IMR-90 (cell line): ENCODE results near the gene PSMB2. TPM values are rescaled to one million over a fixed set of nuclear protein-coding genes. Genes with fewer than 3 reads are reported as not detected.

Experiments used
- ATAC-seq: fragments of 200-7000 bp; cut with Tn5 transposase; 2 replicates; pipeline ENCODE4 v1.9.1; 2020; ENCODE audit warnings: low read depth, mild to moderate bottlenecking, moderate library complexity
- BruUV-seq: library from RNA; stranded (reverse); fragments of 400-500 nt; replicated peaks from 2 replicates; lab custom pipeline; 2021; lab: Mats Ljungman, UMichigan
- CTCF ChIA-PET: fragments of 300-600 bp; formaldehyde crosslinking; extraction: SDS; loops from one replicate; lab custom pipeline; 2021; ENCODE audit warnings: antibody characterized with exemption; lab: Yijun Ruan, JAX
- POLR2A ChIA-PET: fragments of 300-600 bp; sonication (Branson Sonifier 250); formaldehyde crosslinking; loops from one replicate; lab custom pipeline; 2022; ENCODE audit warnings: antibody characterized with exemption; ENCODE audit not compliant: unreplicated experiment; lab: Charles Lee
- DNase-seq: peaks from one replicate; pipeline ENCODE4 v3.0.0; 2013
- H2AFZ ChIP-seq: replicated peaks from 2 replicates; pipeline ENCODE3; 2013; ENCODE audit warnings: low read length, mild to moderate bottlenecking; ENCODE audit not compliant: poor library complexity
- H2AK5ac ChIP-seq: 2 replicates; pipeline ENCODE4 v1.6.1; 2013; ENCODE audit warnings: low read depth, low read length, inconsistent platforms
- H2AK9ac ChIP-seq: replicated peaks from 2 replicates; pipeline ENCODE3; 2013; ENCODE audit warnings: mild to moderate bottlenecking, low read depth, low read length, moderate library complexity; ENCODE audit not compliant: poor library complexity
- H2BK120ac ChIP-seq: 2 replicates; pipeline ENCODE4 v1.6.1; 2013; ENCODE audit warnings: low read depth, low read length, inconsistent platforms
- H2BK15ac ChIP-seq: 3 replicates; pipeline ENCODE4 v1.6.1; 2013; ENCODE audit warnings: low read depth, low read length, inconsistent platforms
- H2BK20ac ChIP-seq: 2 replicates; pipeline ENCODE4 v1.6.1; 2013; ENCODE audit warnings: low read depth, mild to moderate bottlenecking, inconsistent platforms, low read length, moderate library complexity
- H2BK5ac ChIP-seq: 2 replicates; pipeline ENCODE4 v1.6.1; 2013; ENCODE audit warnings: mild to moderate bottlenecking, low read depth, low read length, inconsistent platforms; ENCODE audit not compliant: poor library complexity, severe bottlenecking
- H3K14ac ChIP-seq: replicated peaks from 2 replicates; pipeline ENCODE4 v1.6.1; 2013; ENCODE audit warnings: low read depth, low read length, inconsistent platforms
- H3K18ac ChIP-seq: 2 replicates; pipeline ENCODE4 v1.6.1; 2013; ENCODE audit warnings: low read depth, low read length, control low read depth
- H3K23ac ChIP-seq: 2 replicates; pipeline ENCODE4 v1.6.1; 2013; ENCODE audit warnings: low read depth, low read length, inconsistent platforms
- H3K27ac ChIP-seq: 2 replicates; pipeline ENCODE4 v1.5.1; 2013; ENCODE audit warnings: mild to moderate bottlenecking, control low read depth, low read length; ENCODE audit not compliant: insufficient read depth
- H3K27me3 ChIP-seq: 2 replicates; pipeline ENCODE4 v1.6.1; 2013; ENCODE audit warnings: low read length; ENCODE audit not compliant: control insufficient read depth, insufficient read depth
- H3K36me3 ChIP-seq: 2 replicates; pipeline ENCODE4 v1.6.1; 2013; ENCODE audit warnings: low read length, mixed read lengths; ENCODE audit not compliant: control insufficient read depth, insufficient read depth
- H3K4ac ChIP-seq: 2 replicates; pipeline ENCODE4 v1.6.1; 2013; ENCODE audit warnings: low read depth, low read length, inconsistent platforms
- H3K4me1 ChIP-seq: 2 replicates; pipeline ENCODE4 v1.6.1; 2013; ENCODE audit warnings: low read length, mixed read lengths; ENCODE audit not compliant: control insufficient read depth, insufficient read depth
- H3K4me2 ChIP-seq: 2 replicates; pipeline ENCODE4 v1.6.1; 2013; ENCODE audit warnings: low read depth, mild to moderate bottlenecking, control low read depth, low read length, moderate library complexity
- H3K4me3 ChIP-seq: 2 replicates; pipeline ENCODE4 v1.5.1; 2013; ENCODE audit warnings: low read depth, mild to moderate bottlenecking, control low read depth, low read length, moderate library complexity; ENCODE audit not compliant: insufficient read depth
- H3K56ac ChIP-seq: 2 replicates; pipeline ENCODE4 v1.6.1; 2013; ENCODE audit warnings: low read length, inconsistent platforms; ENCODE audit not compliant: insufficient read depth; ENCODE audit errors: extremely low read depth
- H3K79me1 ChIP-seq, 2 experiments: 2 replicates each; pipeline ENCODE4 v1.6.1; 2013; ENCODE audit warnings: low read length in 2 of 2, inconsistent platforms in 1 of 2, low read depth in 1 of 2
- H3K9ac ChIP-seq: 2 replicates; pipeline ENCODE4 v1.6.1; 2013; ENCODE audit warnings: low read depth, low read length, control low read depth
- H3K9me1 ChIP-seq: 2 replicates; pipeline ENCODE4 v1.6.1; 2013; ENCODE audit warnings: low read length, inconsistent platforms; ENCODE audit not compliant: insufficient read depth
- H3K9me3 ChIP-seq: 2 replicates; pipeline ENCODE4 v1.6.1; 2013; ENCODE audit warnings: low read length; ENCODE audit not compliant: control insufficient read depth, insufficient read depth
- H4K20me1 ChIP-seq: 2 replicates; pipeline ENCODE4 v1.6.1; 2013; ENCODE audit warnings: low read length, inconsistent platforms; ENCODE audit not compliant: insufficient read depth
- H4K5ac ChIP-seq: 2 replicates; pipeline ENCODE4 v1.6.1; 2013; ENCODE audit warnings: mild to moderate bottlenecking, low read depth, low read length, control low read depth
- H4K8ac ChIP-seq, 2 experiments: 2 replicates each; pipeline ENCODE4 v1.6.1; 2013; ENCODE audit warnings: low read depth in 2 of 2, low read length in 2 of 2, control low read depth in 1 of 2, inconsistent platforms in 1 of 2
- H4K91ac ChIP-seq: 2 replicates; pipeline ENCODE4 v1.6.1; 2013; ENCODE audit warnings: low read depth, low read length, inconsistent platforms; ENCODE audit not compliant: insufficient read depth
- POLR2A ChIP-seq: IDR thresholded peaks from 2 replicates; pipeline ENCODE4 v1.6.1; 2012; ENCODE audit warnings: mild to moderate bottlenecking, low read depth, low read length
- RCOR1 ChIP-seq: IDR thresholded peaks from 2 replicates; pipeline ENCODE4 v1.6.1; 2012; ENCODE audit warnings: mild to moderate bottlenecking, low read length, improper control_type of control experiment; ENCODE audit not compliant: insufficient replicate concordance
- WGBS, 2 experiments: methylation state at CpG; one replicate each; pipeline versions ENCODE4 v1.1.5 to v1.1.7; 2013; ENCODE audit warnings: missing lambda C conversion rate in 2 of 2; ENCODE audit not compliant: insufficient read length in 1 of 2; ENCODE audit errors: extremely low coverage in 2 of 2; 5-methylcytosine and 5-hydroxymethylcytosine counted together
- dilution Hi-C: fragments of 300-500 bp; cut with HindIII; formaldehyde crosslinking; loops from one replicate; pipeline ENCODE4 v1.14.3; 2018; ENCODE audit warnings: low sequenced_read_pairs; ENCODE audit not compliant: unreplicated experiment
- in situ Hi-C: fragments of 300-500 bp; cut with MboI; formaldehyde crosslinking; loops from 3 replicates; pipeline ENCODE4 v1.14.3; 2019; ENCODE audit warnings: low sequenced_read_pairs, inconsistent platforms, mixed read lengths
- intact Hi-C: fragments of 100-400 bp; cut with micrococcal nuclease; formaldehyde crosslinking; loops from 2 replicates; pipeline ENCODE4 v1.10.0; 2022
- polyA plus RNA-seq, 3 experiments: library from polyadenylated mRNA; depleted of rRNA; stranded (reverse); fragments of >200 nt; gene quantifications; 2 replicates each; pipeline ENCODE4 v1.2.3, GENCODE V29; 2012; ENCODE audit warnings: low replicate concordance in 1 of 3
- total RNA-seq: library from RNA; depleted of rRNA; stranded (reverse); fragments of >200 nt; gene quantifications from 2 replicates; pipeline ENCODE4 v1.2.3, GENCODE V29; 2012

PSMB2 gene
- total and polyA plus RNA-seq, 2 of the 4 experiments (the other 2 are of a cell fraction), result 23.8 to 86.2 TPM

- H2AFZ ChIP-seq, result no peak overlapping the region
- H3K14ac ChIP-seq, result no peak overlapping the region
- ChIA-PET CTCF (no interaction called here), POLR2A (no interaction called here)
- H3K4me1 ChIP-seq, result no peaks in the 10 kb centered on the region
- H4K20me1 ChIP-seq, result no peaks in the 10 kb centered on the region; the same call in 1 of the 2 replicates
- H3K36me3 ChIP-seq, result peaks cover 24% of the 10 kb centered on the region
- H2AK5ac ChIP-seq, result no peak overlapping the region
- WGBS, 2 experiments, result 100% methylated on average over 1 of the region's 2 CpGs; no CpG with 5 or more reads in 1 of the 2 experiments
- no peak overlapping the region for H3K9ac ChIP-seq
- no peak overlapping the region for H3K4ac ChIP-seq
- TF ChIP-seq POLR2A (no peak), RCOR1 (no peak)
- no peak overlapping the region for H4K91ac ChIP-seq
- H3K27ac ChIP-seq, result no peak overlapping the region
- H2BK20ac ChIP-seq, result no peak overlapping the region
- no peak overlapping the region for H2AK9ac ChIP-seq
- H3K4me3 ChIP-seq, result no peak overlapping the region
- H3K9me1 ChIP-seq, result peaks cover 10% of the 10 kb centered on the region
- H4K8ac ChIP-seq, result no peak overlapping the region
- dilution Hi-C loops (no loop called here), intact Hi-C loops (no loop called here), in situ Hi-C loops (no loop called here)
- no peak overlapping the region for H4K5ac ChIP-seq
- H2BK5ac ChIP-seq, result no peak overlapping the region
- H2BK120ac ChIP-seq, result no peak overlapping the region
- H3K56ac ChIP-seq, result no peak overlapping the region
- no TSS peak for BruUV-seq
- DNase-seq (no peak), ATAC-seq (no peak)
- H3K27me3 ChIP-seq, result no peaks in the 10 kb centered on the region
- H3K18ac ChIP-seq, result no peak overlapping the region
- H3K79me1 ChIP-seq, result peaks cover 6% of the 10 kb centered on the region in 2 experiments; a peak in 2 of 4 replicates
- no peak overlapping the region for H2BK15ac ChIP-seq
- no peak overlapping the region for H3K4me2 ChIP-seq
- H3K23ac ChIP-seq, result no peak overlapping the region
- H3K9me3 ChIP-seq, result no peaks in the 10 kb centered on the region
Observed at GRCh38 chr1:35598895-35599294, 42.4 kb downstream of the PSMB2 start.
